T-helper 1 cell treated with Interleukin-12 subunit alpha and Interleukin-12 subunit beta and Interleukin-4 antibody, amounts not matched to agents 30 ng/mL and 1 ng/mL, for 36 hours (primary cell): ENCODE measurements around the gene ADCY7. TPM values are rescaled to one million over a fixed set of nuclear protein-coding genes. Genes with fewer than 3 reads are reported as not detected.

Experiments used
- intact Hi-C: fragments of 100-400 bp; cut with micrococcal nuclease; formaldehyde crosslinking; loops from one replicate; pipeline ENCODE4 v1.15.1; 2024
- total RNA-seq: library from RNA; stranded (reverse); gene quantifications from 2 replicates; pipeline ENCODE4 v1.2.3, GENCODE V29; 2022

Gene ADCY7
- total RNA-seq, 1 donor from 2014 or later = 213 TPM

GRCh38 chr16:50365791-50366575 lies 99.6 kb downstream of the ADCY7 start:
- intact Hi-C loops = loop anchor here (1.0 to 5.0 kb wide), 2 partner anchors 11 to 316 kb away; partner anchors contain the start of gene SNX20

Other genes with a start within 250 kb of the ADCY7 start
- 26.8 and 29.3 TPM in 2 replicates for gene CNEP1R1, start 241.3 kb upstream of the ADCY7 start, total RNA-seq
- gene HEATR3, start 200.6 kb upstream of the ADCY7 start, total RNA-seq = 26.8 and 30.2 TPM in 2 replicates
- 22.5 and 22.7 TPM in 2 replicates for gene TENT4B, start 113.2 kb upstream of the ADCY7 start, total RNA-seq
- 68.9 and 69.8 TPM in 2 replicates for gene BRD7, start 102.4 kb downstream of the ADCY7 start, total RNA-seq